Fibroblast of lung (primary cell): ENCODE measurements around the gene AGBL4. TPM values are rescaled to one million over a fixed set of nuclear protein-coding genes. Genes with fewer than 3 reads are reported as not detected.

Source experiments
- DNase-seq, 2 donors: peaks; one replicate each; pipeline versions ENCODE4 v3.0.0 to v3.0.0-alpha.2; 2010; ENCODE audit warnings: low read depth in 2 of 2
- H2AFZ ChIP-seq: 2 replicates; pipeline ENCODE4 v1.5.1; 2012; ENCODE audit warnings: low read length, control low read depth, inconsistent platforms
- H3K27ac ChIP-seq: 2 replicates; pipeline ENCODE4 v1.5.1; 2011; ENCODE audit warnings: low read length, control low read depth; ENCODE audit not compliant: insufficient read depth
- H3K27me3 ChIP-seq: 2 replicates; pipeline ENCODE4 v1.5.1; 2011; ENCODE audit warnings: mild to moderate bottlenecking, low read length; ENCODE audit not compliant: control insufficient read depth, insufficient read depth
- H3K36me3 ChIP-seq: 2 replicates; pipeline ENCODE4 v1.5.1; 2011; ENCODE audit warnings: low read length; ENCODE audit not compliant: control insufficient read depth, insufficient read depth
- H3K4me1 ChIP-seq: 2 replicates; pipeline ENCODE4 v1.5.1; 2011; ENCODE audit warnings: low read length; ENCODE audit not compliant: control insufficient read depth, insufficient read depth; ENCODE audit errors: extremely low read depth
- H3K4me2 ChIP-seq: 2 replicates; pipeline ENCODE4 v1.5.1; 2011; ENCODE audit warnings: low read length, control low read depth; ENCODE audit not compliant: insufficient read depth; ENCODE audit errors: extremely low read depth
- H3K4me3 ChIP-seq, 4 experiments: fragments of 200-600 bp in 1 of 4; sonication (generic) in 1 of 4; replicated peaks in 1 of 4; 2 replicates each; pipeline ENCODE4 v1.5.1; 2011 to 2016; ENCODE audit warnings: low read length in 4 of 4, low read depth in 3 of 4, mild to moderate bottlenecking in 3 of 4, control low read depth in 2 of 4, inconsistent platforms in 1 of 4, mixed read lengths in 1 of 4; ENCODE audit not compliant: insufficient read depth in 1 of 4; ENCODE audit errors: control extremely low read depth in 1 of 4
- H3K79me2 ChIP-seq: 2 replicates; pipeline ENCODE4 v1.5.1; 2012; ENCODE audit warnings: mild to moderate bottlenecking, low read length, inconsistent platforms; ENCODE audit not compliant: control insufficient read depth, insufficient read depth
- H3K9ac ChIP-seq: 2 replicates; pipeline ENCODE4 v1.5.1; 2011; ENCODE audit warnings: mild to moderate bottlenecking, low read length, control low read depth; ENCODE audit not compliant: insufficient read depth
- H3K9me3 ChIP-seq: 2 replicates; pipeline ENCODE4 v1.5.1; 2012; ENCODE audit warnings: low read depth, low read length; ENCODE audit not compliant: control insufficient read depth, insufficient read depth
- H4K20me1 ChIP-seq: 2 replicates; pipeline ENCODE4 v1.5.1; 2011; ENCODE audit warnings: low read length; ENCODE audit not compliant: control insufficient read depth, insufficient read depth; ENCODE audit errors: extremely low read depth
- EZH2 ChIP-seq: IDR thresholded peaks from 2 replicates; pipeline ENCODE4 v1.5.1; 2012; ENCODE audit warnings: low read length, control low read depth, mild to moderate bottlenecking; ENCODE audit errors: missing control alignments
- polyA plus RNA-seq, 2 donors: library from polyadenylated mRNA; depleted of rRNA in 1 of 2; stranded (reverse) in 1 of 2; unstranded in 1 of 2; fragments of >200 nt; gene quantifications; 2 replicates each; pipeline ENCODE4 v1.2.1, GENCODE V29; 2011 to 2012; ENCODE audit warnings: missing spikeins in 1 of 2
- total RNA-seq: library from RNA; depleted of rRNA; stranded (reverse); fragments of >200 nt; gene quantifications from 2 replicates; pipeline ENCODE4 v1.2.1, GENCODE V29; 2014
- TF ChIP-seq, protein P1 (sequence below), 2 donors: IDR thresholded peaks in 1 of 2; conservative IDR thresholded peaks in 1 of 2; 1 replicate in 1 of 2; 2 replicates in 1 of 2; pipeline ENCODE4 v1.5.1; 2011 to 2012; ENCODE audit warnings: low read length in 2 of 2, control low read depth in 1 of 2, inconsistent platforms in 1 of 2, low read depth in 1 of 2, mild to moderate bottlenecking in 1 of 2

The AGBL4 gene
- total and polyA plus RNA-seq, 2 donors (not counting 1 experiment from before 2014, with no cell fraction given) = not detected

DNA sequence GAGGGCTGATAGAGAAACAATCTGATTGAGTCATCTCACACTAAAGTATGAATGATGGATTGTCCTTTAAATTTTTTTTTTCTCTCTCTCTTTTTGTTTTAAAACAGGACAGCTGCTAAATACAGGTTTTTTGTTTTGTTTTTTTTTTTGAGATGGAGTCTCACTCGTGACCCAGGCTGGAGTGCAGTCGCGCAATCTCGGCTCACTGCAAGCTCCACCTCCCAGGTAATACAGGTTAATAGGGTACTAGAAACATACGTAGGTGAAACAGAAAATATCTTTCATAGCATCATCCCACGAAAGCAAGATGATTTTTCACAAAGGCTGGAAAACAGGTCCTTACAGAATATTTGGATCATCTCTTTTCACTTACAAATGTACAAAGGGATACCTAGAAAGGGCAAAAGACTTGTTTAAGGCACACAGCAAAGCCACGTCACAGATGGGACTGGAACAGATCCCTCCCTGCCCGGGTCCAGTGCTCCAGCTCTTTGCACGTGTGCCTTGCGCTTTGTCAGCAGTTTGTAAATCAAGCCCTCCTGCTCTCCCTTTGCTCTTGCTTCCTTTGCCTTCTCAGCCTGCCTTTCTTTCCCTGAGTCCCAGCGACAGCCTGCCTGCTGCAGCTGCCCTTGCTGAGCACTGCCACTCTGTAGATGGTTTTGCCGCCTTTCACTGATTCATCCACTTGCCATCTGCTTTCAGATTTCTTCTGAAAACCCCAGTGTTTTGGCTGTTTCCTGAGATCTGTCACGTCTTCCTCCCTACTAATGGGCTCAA, 1075.8 kb downstream of the AGBL4 start:
- H3K79me2 ChIP-seq = no peaks in the 10 kb centered on the region
- H3K27ac ChIP-seq = no peak overlapping the region
- no peaks in the 10 kb centered on the region for H4K20me1 ChIP-seq
- H3K4me2 ChIP-seq = no peak overlapping the region
- TF ChIP-seq, protein P1, sequence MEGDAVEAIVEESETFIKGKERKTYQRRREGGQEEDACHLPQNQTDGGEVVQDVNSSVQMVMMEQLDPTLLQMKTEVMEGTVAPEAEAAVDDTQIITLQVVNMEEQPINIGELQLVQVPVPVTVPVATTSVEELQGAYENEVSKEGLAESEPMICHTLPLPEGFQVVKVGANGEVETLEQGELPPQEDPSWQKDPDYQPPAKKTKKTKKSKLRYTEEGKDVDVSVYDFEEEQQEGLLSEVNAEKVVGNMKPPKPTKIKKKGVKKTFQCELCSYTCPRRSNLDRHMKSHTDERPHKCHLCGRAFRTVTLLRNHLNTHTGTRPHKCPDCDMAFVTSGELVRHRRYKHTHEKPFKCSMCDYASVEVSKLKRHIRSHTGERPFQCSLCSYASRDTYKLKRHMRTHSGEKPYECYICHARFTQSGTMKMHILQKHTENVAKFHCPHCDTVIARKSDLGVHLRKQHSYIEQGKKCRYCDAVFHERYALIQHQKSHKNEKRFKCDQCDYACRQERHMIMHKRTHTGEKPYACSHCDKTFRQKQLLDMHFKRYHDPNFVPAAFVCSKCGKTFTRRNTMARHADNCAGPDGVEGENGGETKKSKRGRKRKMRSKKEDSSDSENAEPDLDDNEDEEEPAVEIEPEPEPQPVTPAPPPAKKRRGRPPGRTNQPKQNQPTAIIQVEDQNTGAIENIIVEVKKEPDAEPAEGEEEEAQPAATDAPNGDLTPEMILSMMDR (conservative IDR thresholded peaks at IDR 0.05 in 1 of 2, IDR thresholded peaks at IDR 0.05 in 1 of 2; ENCODE audit: low read depth in 1 of 2, low read length in 2 of 2) = no peak
- TF ChIP-seq EZH2 = no peak
- no peaks in the 10 kb centered on the region for H3K27me3 ChIP-seq
- H2AFZ ChIP-seq = no peak overlapping the region
- no peak overlapping the region for H3K4me3 ChIP-seq
- H3K36me3 ChIP-seq = no peaks in the 10 kb centered on the region
- peak in 1 of 2 donors; percentile 28 for DNase-seq
- H3K9ac ChIP-seq = no peak overlapping the region
- no peaks in the 10 kb centered on the region for H3K9me3 ChIP-seq
- H3K4me1 ChIP-seq = no peaks in the 10 kb centered on the region

DNA sequence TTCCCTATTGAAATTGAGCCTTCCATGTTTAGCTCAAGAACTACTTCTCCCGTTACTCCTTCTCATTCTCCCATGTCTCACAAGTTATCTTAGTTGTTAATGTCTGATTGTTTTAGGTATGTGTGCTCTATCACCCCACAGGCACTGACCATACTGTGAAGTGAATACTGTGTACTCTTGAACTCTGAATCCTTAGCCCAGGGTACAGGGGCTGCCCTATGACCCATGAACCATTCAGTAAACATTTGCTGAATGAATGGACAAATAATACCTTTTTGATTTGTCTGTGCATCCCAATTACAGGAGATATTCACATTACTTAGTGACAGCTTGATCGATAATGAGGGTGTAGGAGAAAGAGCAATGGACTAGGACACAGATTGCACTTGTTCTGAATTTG, 1077.7 kb downstream of the AGBL4 start:
- Histone ChIP-seq H4K20me1 (no peaks in the 10 kb centered on the region), H3K4me3 (no peak overlapping the region), H3K9ac (no peak overlapping the region), H3K9me3 (no peaks in the 10 kb centered on the region), H3K27me3 (no peaks in the 10 kb centered on the region), H3K4me1 (no peaks in the 10 kb centered on the region), H3K27ac (no peak overlapping the region), H3K36me3 (no peaks in the 10 kb centered on the region), H3K79me2 (no peaks in the 10 kb centered on the region), H2AFZ (no peak overlapping the region), H3K4me2 (no peak overlapping the region)
- no peak for TF ChIP-seq EZH2
- TF ChIP-seq, protein P1 (conservative IDR thresholded peaks at IDR 0.05 in 1 of 2, IDR thresholded peaks at IDR 0.05 in 1 of 2; ENCODE audit: low read depth in 1 of 2, low read length in 2 of 2) = no peak
- DNase-seq = no peak

DNA sequence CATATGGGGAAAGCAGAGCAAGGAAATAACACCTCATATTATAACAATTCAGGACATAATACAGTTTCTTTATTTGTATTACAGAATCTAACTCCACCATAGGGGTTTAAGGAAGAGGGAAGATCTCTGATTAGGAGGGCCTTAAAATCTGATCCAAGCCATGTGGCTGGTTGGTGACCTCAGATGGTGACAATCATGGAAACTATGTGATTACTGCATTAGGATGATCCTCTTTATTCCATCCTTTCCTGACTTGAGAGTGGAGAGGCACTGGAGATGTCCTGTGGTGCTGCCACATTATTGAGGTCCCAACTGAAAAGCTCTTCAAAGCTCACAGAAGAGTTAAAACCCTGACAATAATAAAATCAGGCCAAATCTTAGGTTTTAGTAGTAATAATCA, 1078.9 kb downstream of the AGBL4 start:
- Histone ChIP-seq H3K9ac (no peak overlapping the region), H3K36me3 (no peaks in the 10 kb centered on the region), H4K20me1 (no peaks in the 10 kb centered on the region), H3K27me3 (no peaks in the 10 kb centered on the region), H3K4me3 (no peak overlapping the region), H3K79me2 (no peaks in the 10 kb centered on the region), H3K9me3 (no peaks in the 10 kb centered on the region), H3K4me1 (no peaks in the 10 kb centered on the region), H2AFZ (no peak overlapping the region), H3K27ac (no peak overlapping the region), H3K4me2 (no peak overlapping the region)
- DNase-seq = no peak
- TF ChIP-seq, protein P1 (conservative IDR thresholded peaks at IDR 0.05 in 1 of 2, IDR thresholded peaks at IDR 0.05 in 1 of 2; ENCODE audit: low read depth in 1 of 2, low read length in 2 of 2) = no peak
- no peak for TF ChIP-seq EZH2
